Measurements from ENCODE around the gene RAP1A. TPM values are rescaled to one million over a fixed set of nuclear protein-coding genes. Genes with fewer than 3 reads are reported as not detected.
A peak's percentile ranks its signal among the peaks of the same experiment; 100 is the strongest.

Gene RAP1A
- total RNA-seq, 1 donor from 2014 or later: 118 TPM

DNA sequence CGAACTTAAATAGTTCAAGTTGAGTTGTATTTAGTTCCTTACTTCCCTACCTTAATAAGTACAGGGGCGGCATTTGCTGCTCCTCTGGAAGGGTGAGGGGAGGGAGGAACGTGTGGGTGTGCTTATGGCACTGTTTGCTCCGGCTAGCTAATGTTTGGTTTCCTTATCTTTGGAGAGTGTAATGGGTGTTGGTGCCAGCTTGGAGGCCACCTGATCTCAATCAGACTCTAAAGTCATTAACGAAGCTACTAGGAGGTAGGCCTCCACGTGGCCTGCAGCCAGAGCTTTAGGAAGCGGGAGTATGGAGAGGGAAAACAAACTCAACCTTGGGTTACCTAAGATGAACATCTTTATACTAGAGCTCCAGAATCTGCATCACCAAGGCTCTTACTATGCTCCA, 43.0 kb upstream of the RAP1A start:
- Histone ChIP-seq H3K36me3 (no peaks in the 10 kb centered on the region), H3K9me3 (no peaks in the 10 kb centered on the region), H3K4me3 (no peak overlapping the region), H3K27ac (no peak overlapping the region), H3K27me3 (no peaks in the 10 kb centered on the region), H3K4me1 (peaks cover 8% of the 10 kb centered on the region)
- intact Hi-C loops (cut with DNase I): no loop called here
- ATAC-seq (peak; percentile 98), DNase-seq (peak; percentile 81)
- TF ChIP-seq, protein P1, sequence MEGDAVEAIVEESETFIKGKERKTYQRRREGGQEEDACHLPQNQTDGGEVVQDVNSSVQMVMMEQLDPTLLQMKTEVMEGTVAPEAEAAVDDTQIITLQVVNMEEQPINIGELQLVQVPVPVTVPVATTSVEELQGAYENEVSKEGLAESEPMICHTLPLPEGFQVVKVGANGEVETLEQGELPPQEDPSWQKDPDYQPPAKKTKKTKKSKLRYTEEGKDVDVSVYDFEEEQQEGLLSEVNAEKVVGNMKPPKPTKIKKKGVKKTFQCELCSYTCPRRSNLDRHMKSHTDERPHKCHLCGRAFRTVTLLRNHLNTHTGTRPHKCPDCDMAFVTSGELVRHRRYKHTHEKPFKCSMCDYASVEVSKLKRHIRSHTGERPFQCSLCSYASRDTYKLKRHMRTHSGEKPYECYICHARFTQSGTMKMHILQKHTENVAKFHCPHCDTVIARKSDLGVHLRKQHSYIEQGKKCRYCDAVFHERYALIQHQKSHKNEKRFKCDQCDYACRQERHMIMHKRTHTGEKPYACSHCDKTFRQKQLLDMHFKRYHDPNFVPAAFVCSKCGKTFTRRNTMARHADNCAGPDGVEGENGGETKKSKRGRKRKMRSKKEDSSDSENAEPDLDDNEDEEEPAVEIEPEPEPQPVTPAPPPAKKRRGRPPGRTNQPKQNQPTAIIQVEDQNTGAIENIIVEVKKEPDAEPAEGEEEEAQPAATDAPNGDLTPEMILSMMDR (IDR thresholded peaks at IDR 0.05): no peak

DNA sequence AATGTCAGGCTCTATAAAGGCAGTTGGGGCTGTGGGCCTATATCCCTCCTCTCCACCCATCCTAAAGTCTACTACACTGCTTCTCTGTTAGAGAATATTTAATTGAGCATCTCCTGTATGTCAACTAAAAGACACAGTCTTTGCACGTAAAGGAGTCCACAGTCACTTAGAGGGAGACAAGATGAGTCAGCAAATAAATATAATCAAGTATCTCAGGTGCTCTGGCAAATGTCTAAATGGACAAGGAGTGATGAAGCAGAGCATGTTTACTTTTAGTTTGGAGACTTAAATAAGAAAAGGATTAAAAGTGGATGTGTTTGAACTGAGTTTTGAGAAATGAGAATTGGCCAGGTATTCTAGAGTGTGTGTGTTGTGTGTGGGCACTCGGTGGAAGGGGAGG, 41.8 kb upstream of the RAP1A start:
- no peak for DNase-seq

DNA sequence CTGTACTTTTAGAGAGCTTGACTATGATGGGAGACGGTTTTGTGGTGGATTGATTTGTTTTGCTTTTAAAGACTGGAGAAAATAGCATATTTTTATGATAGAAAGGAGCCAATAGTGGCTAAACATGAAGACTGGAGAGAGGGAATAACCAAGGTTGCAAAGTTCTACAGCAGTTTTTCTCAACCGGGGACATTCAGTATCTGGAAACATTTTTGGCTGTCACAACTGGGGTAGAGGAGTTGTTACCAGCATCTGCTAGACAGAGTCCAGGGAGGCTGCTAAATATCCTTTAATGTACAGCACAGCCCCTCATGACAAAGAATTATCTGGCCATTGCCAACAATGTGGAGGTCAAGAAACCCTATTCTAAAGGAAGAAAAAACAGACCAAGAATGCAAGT, 38.4 kb upstream of the RAP1A start:
- intact Hi-C loops (cut with DNase I): no loop called here
- H3K4me3 ChIP-seq: no peak overlapping the region
- DNase-seq (no peak), ATAC-seq (no peak)
- H3K4me1 ChIP-seq: peaks cover 7% of the 10 kb centered on the region
- H3K9me3 ChIP-seq: no peaks in the 10 kb centered on the region
- no peak overlapping the region for H3K27ac ChIP-seq
- H3K36me3 ChIP-seq: no peaks in the 10 kb centered on the region
- no peaks in the 10 kb centered on the region for H3K27me3 ChIP-seq
- TF ChIP-seq, protein P1 (IDR thresholded peaks at IDR 0.05): no peak

More for the DNA sequence above, 41.8 kb upstream of the RAP1A start:
- H3K4me1 ChIP-seq: peaks cover 6% of the 10 kb centered on the region
- ATAC-seq: no peak
- no peaks in the 10 kb centered on the region for H3K27me3 ChIP-seq
- TF ChIP-seq, protein P1 (IDR thresholded peaks at IDR 0.05): no peak
- no peak overlapping the region for H3K27ac ChIP-seq
- H3K9me3 ChIP-seq: no peaks in the 10 kb centered on the region
- intact Hi-C loops (cut with DNase I): no loop called here
- H3K4me3 ChIP-seq: no peak overlapping the region
- no peaks in the 10 kb centered on the region for H3K36me3 ChIP-seq

DNA sequence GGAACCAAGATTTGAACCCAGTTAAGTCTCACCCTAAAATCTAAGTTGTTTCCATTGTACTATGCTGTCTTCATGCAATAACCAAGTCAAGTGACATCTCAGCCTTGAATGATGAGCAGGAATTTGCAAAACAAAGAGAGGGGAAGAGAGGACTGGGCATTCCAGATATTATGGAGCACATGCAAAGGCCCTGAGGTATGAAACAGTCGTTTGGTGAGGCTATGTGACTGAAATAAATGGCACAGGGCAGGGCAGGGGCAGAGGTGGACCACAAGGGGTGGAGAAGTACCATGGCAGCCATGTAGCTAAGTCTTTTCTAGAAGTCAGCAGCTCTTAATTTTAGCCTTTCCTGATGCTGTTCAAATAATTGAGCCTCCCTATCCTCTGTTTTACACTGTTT, 37.6 kb upstream of the RAP1A start:
- H3K4me1 ChIP-seq: peaks cover 7% of the 10 kb centered on the region
- H3K9me3 ChIP-seq: no peaks in the 10 kb centered on the region
- H3K27ac ChIP-seq: no peak overlapping the region
- intact Hi-C loops (cut with DNase I): no loop called here
- TF ChIP-seq, protein P1 (IDR thresholded peaks at IDR 0.05): no peak
- no peaks in the 10 kb centered on the region for H3K27me3 ChIP-seq
- no peaks in the 10 kb centered on the region for H3K36me3 ChIP-seq
- H3K4me3 ChIP-seq: no peak overlapping the region
- DNase-seq: no peak
- ATAC-seq: no peak

DNA sequence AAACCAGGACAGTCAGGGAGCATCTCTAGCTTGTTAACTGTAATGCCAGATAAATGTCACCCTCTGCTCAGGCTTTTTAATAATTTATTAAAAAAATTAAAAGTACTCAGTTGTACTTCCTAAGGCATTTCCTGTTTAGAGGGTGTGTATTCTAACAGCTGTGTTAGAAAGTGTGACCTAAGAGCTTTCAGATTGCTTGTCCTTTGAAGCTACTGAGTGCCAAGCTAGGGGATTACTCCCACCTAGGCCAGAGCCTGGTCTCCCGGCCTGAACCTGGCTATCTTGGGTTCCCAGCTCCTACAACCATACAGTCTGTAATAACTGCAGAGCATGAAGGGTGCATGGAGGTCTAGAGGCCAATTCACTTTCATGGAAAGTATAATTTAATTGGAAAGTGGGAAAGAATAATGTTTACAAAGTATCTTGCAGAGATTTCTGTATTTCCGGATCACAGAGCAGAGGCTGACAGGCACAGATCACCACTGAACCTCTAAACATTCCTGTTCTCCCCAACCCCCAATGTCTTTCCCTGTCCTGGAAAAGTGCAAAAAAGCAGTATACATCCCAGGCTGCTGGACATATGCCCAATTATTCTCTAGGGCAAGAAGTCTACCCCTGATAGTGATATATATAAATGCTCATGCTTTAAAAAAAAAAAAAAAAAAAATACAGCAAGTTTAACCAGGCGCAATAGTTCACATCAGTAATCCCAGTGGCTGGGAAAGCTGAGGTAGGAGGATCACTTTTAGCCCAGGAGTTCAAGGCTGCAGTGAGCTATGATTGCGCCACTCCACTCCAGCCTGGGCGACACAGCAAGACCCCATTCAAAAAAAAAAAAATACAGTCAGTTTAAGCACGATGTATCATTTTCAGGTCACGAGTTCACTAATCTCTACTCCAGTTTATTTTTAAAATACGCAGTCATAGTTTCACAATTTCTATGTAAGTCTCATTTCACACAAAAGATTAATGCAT, 36.7 kb upstream of the RAP1A start:
- Histone ChIP-seq H3K4me3 (no peak overlapping the region), H3K9me3 (no peaks in the 10 kb centered on the region), H3K4me1 (peaks cover 7% of the 10 kb centered on the region), H3K27ac (no peak overlapping the region), H3K36me3 (no peaks in the 10 kb centered on the region), H3K27me3 (no peaks in the 10 kb centered on the region)
- TF ChIP-seq, protein P1 (IDR thresholded peaks at IDR 0.05): no peak
- intact Hi-C loops (cut with DNase I): no loop called here
- ATAC-seq: no peak
- no peak for DNase-seq

Data from upper lobe of right lung (tissue), 1 donor.